Left lung (tissue), 10 donors: ENCODE measurements around the gene ERBB4. TPM values are rescaled to one million over a fixed set of nuclear protein-coding genes. Genes with fewer than 3 reads are reported as not detected.

ENCODE experiments used
- ATAC-seq: fragments of 200-7000 bp; cut with Tn5 transposase; one replicate; pipeline ENCODE4 v1.9.1; 2020; ENCODE audit warnings: moderate library complexity
- DNase-seq, 4 donors: peaks; one replicate each; pipeline ENCODE4 v3.0.0-alpha.2; 2013 to 2020
- H3K27ac ChIP-seq, 2 donors: fragments of 200-600 bp; sonication (generic) in 1 of 2; one replicate each; pipeline versions ENCODE4 v1.5.0 to v1.8.0; 2020 to 2021
- H3K27me3 ChIP-seq, 2 donors: fragments of 200-600 bp; sonication (generic) in 1 of 2; one replicate each; pipeline versions ENCODE4 v1.5.0 to v1.8.0; 2020 to 2021
- H3K36me3 ChIP-seq, 2 donors: fragments of 200-600 bp; sonication (generic) in 1 of 2; one replicate each; pipeline versions ENCODE4 v1.5.0 to v1.8.0; 2020 to 2021
- H3K4me1 ChIP-seq, 2 donors: fragments of 200-600 bp; one replicate each; pipeline ENCODE4 v1.8.0; 2021
- H3K4me3 ChIP-seq, 2 donors: fragments of 200-600 bp; sonication (generic) in 1 of 2; one replicate each; pipeline versions ENCODE4 v1.5.0 to v1.8.0; 2020 to 2021; ENCODE audit warnings: mild to moderate bottlenecking in 1 of 2
- H3K9me3 ChIP-seq, 2 donors: fragments of 200-600 bp; sonication (generic) in 1 of 2; one replicate each; pipeline versions ENCODE4 v1.5.0 to v1.8.0; 2020 to 2021
- intact Hi-C, 2 donors: fragments of 100-400 bp; cut with DNase I; formaldehyde crosslinking; loops; one replicate each; pipeline versions ENCODE4 v1.11.2 to v1.14.2; 2022
- polyA plus RNA-seq, 6 donors: library from polyadenylated mRNA; unstranded; fragments of 120-200 nt; gene quantifications; one replicate each; pipeline ENCODE4 v1.2.1, GENCODE V29; 2013; ENCODE audit not compliant: insufficient read length in 6 of 6
- total RNA-seq, 2 donors: library from RNA; stranded (reverse); fragmentation: NEBNext Ultra II Directional; extraction: Animal tissue kit (Norgen Biotek cat#: 25700); gene quantifications; one replicate each; pipeline ENCODE4 v1.2.1, GENCODE V29; 2021
- TF ChIP-seq, protein P1 (sequence below), 2 donors: fragments of 200-600 bp; sonication (generic) in 1 of 2; IDR thresholded peaks; one replicate each; pipeline versions ENCODE4 v1.5.0 to v1.8.0; 2021; ENCODE audit warnings: antibody characterized with exemption in 2 of 2
- donor health status: DM: no; HTN: yes; CAD: no.
- donor health status: DM: no; HTN: no; CAD: no.

ERBB4 gene
- total and polyA plus RNA-seq, 8 donors = 0.89 to 16.0 (median 1.4) TPM

DNA sequence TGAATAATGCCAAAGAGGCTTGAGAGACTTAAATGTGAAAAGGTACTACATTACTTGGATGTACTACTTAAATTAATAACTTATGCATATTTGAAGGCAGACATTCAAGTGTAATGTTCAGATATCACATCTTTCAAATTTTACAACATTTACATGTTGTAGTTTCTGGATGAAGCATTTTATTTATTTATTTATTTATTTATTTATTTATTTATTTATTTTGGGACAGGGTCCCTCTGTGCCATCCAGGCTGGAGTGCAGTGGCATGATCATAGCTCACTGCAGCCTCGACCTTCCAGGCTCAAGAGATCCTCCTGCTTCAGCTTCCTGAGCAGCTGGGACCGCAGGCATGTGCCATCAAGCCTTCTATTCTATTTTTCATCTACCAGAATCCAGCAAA, 596.4 kb downstream of the ERBB4 start:
- intact Hi-C loops = no loop called here
- no peaks in the 10 kb centered on the region for H3K9me3 ChIP-seq
- TF ChIP-seq, protein P1, sequence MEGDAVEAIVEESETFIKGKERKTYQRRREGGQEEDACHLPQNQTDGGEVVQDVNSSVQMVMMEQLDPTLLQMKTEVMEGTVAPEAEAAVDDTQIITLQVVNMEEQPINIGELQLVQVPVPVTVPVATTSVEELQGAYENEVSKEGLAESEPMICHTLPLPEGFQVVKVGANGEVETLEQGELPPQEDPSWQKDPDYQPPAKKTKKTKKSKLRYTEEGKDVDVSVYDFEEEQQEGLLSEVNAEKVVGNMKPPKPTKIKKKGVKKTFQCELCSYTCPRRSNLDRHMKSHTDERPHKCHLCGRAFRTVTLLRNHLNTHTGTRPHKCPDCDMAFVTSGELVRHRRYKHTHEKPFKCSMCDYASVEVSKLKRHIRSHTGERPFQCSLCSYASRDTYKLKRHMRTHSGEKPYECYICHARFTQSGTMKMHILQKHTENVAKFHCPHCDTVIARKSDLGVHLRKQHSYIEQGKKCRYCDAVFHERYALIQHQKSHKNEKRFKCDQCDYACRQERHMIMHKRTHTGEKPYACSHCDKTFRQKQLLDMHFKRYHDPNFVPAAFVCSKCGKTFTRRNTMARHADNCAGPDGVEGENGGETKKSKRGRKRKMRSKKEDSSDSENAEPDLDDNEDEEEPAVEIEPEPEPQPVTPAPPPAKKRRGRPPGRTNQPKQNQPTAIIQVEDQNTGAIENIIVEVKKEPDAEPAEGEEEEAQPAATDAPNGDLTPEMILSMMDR (IDR thresholded peaks at IDR 0.05) = no peak
- ATAC-seq (no peak), DNase-seq (no peak)
- no peak overlapping the region for H3K27ac ChIP-seq
- no peaks in the 10 kb centered on the region for H3K27me3 ChIP-seq
- H3K36me3 ChIP-seq = no peaks in the 10 kb centered on the region
- H3K4me1 ChIP-seq = no peaks in the 10 kb centered on the region
- H3K4me3 ChIP-seq = no peak overlapping the region

DNA sequence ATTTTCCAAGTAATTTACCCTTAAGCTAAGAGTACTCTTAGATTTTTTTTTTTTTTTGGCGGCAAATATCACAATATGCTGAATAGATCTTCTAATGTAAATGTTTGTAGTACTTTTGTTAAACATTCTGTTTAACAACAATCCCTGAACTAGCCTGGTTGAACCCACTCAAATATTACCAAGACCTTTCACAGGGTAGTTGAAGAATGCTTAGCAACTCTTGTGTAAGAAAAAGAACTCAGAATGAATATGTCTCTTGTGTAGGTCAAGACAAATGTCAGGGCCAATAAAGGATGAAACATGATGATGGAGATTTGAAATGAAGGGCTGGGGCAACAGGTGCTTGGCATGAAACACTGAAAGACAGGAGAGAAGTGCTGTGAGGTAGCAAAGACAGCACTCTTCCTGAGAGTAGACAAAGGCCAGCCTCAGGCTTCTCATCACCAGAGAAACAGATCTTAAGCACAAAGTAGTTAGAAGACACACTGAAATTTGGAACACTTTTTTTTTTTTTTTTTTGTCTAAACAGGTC, 597.3 kb downstream of the ERBB4 start:
- no peak overlapping the region for H3K4me3 ChIP-seq
- intact Hi-C loops = no loop called here
- no peak for DNase-seq
- no peaks in the 10 kb centered on the region for H3K4me1 ChIP-seq
- no peaks in the 10 kb centered on the region for H3K9me3 ChIP-seq
- TF ChIP-seq, protein P1 (IDR thresholded peaks at IDR 0.05) = no peak
- no peak for ATAC-seq
- H3K36me3 ChIP-seq = no peaks in the 10 kb centered on the region
- no peak overlapping the region for H3K27ac ChIP-seq
- H3K27me3 ChIP-seq = no peaks in the 10 kb centered on the region

DNA sequence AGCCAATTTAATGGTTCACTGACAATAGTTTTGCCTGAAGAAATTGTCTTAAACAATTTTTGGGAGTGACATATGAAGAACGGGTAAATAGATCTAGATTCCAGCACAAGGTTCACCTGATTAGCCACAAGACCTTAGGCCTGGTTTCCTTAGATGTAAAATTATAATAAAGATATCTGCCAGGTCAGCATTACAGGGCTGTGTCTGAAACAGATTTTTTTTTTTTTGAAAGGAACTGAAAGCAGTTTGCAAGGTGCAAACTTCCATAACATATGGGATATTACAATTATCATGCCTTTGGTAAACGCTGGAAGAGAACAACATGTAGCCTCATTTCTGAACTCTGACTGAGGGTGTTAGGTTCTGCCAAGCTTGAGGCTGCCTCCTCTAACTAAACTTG, 599.4 kb downstream of the ERBB4 start:
- no peaks in the 10 kb centered on the region for H3K27me3 ChIP-seq
- DNase-seq (no peak), ATAC-seq (no peak)
- H3K4me1 ChIP-seq = no peaks in the 10 kb centered on the region
- no peak overlapping the region for H3K4me3 ChIP-seq
- TF ChIP-seq, protein P1 (IDR thresholded peaks at IDR 0.05) = no peak
- no peaks in the 10 kb centered on the region for H3K9me3 ChIP-seq
- intact Hi-C loops = no loop called here
- no peak overlapping the region for H3K27ac ChIP-seq
- H3K36me3 ChIP-seq = no peaks in the 10 kb centered on the region

DNA sequence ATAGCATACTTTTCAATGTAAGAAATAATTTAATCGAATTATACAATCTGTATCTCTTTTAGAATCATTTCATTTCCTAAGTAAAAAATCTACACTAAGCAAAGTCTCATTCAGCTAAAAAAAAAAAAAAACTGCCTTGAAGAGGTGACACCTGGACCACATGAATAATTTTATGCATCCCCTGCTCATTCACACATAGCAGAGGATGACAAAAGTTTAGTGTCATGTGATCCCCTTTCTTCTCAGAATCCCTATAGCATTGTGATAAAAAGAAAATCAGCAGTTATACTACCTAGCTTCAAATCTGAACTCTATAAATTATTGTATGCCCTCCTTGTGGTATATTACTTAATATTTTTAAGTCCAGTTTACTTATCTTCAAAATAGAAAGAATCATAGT, 603.8 kb downstream of the ERBB4 start:
- Histone ChIP-seq H3K4me1 (no peaks in the 10 kb centered on the region), H3K36me3 (no peaks in the 10 kb centered on the region), H3K27me3 (no peaks in the 10 kb centered on the region), H3K27ac (no peak overlapping the region), H3K9me3 (no peaks in the 10 kb centered on the region), H3K4me3 (no peak overlapping the region)
- intact Hi-C loops = no loop called here
- ATAC-seq = no peak
- TF ChIP-seq, protein P1 (IDR thresholded peaks at IDR 0.05) = no peak
- no peak for DNase-seq

DNA sequence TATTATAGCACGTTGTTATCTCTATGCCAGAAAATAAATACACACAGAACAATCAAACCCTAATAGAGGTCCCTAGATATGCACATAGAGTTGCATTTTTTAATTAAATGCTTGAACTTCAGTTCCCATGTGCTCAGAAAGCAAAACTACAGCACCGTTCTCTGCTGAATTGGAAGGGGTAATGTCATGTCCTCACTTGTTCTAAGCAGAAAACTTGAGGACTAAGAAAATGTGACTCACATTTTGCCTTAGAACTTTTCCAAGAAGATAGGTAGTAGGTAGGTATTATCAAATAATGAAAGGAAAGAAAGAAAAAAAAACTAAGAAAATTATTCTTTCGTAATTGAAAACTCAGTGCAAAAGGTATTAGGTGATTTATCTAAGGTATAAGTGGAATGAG, 607.3 kb downstream of the ERBB4 start:
- Histone ChIP-seq H3K4me1 (no peaks in the 10 kb centered on the region), H3K27me3 (no peaks in the 10 kb centered on the region), H3K4me3 (no peak overlapping the region), H3K36me3 (no peaks in the 10 kb centered on the region), H3K9me3 (no peaks in the 10 kb centered on the region), H3K27ac (no peak overlapping the region)
- intact Hi-C loops = no loop called here
- ATAC-seq (no peak), DNase-seq (no peak)
- TF ChIP-seq, protein P1 (IDR thresholded peaks at IDR 0.05) = no peak
